ENCODE results near the gene PPP2R2B. TPM values are rescaled to one million over a fixed set of nuclear protein-coding genes. Genes with fewer than 3 reads are reported as not detected.

PPP2R2B gene
- total RNA-seq, 2 donors from 2014 or later = 0.35 to 0.93 TPM

GRCh38 chr5:146584750-146585149, 293.8 kb downstream of the PPP2R2B start:
- H3K27ac ChIP-seq = no peak overlapping the region
- H3K9ac ChIP-seq (ENCODE audit: low read depth in 2 of 2, low read length in 2 of 2) = no peak overlapping the region
- intact Hi-C loops (cut with DNase I) = no loop called here
- no peaks in the 10 kb centered on the region for H3K4me1 ChIP-seq
- no peaks in the 10 kb centered on the region for H3K27me3 ChIP-seq
- TF ChIP-seq CTCF (IDR thresholded peaks at IDR 0.05) = no peak
- H3K4me3 ChIP-seq = no peak overlapping the region
- DNase-seq = no peak
- no peaks in the 10 kb centered on the region for H3K36me3 ChIP-seq
- H3K9me3 ChIP-seq = no peaks in the 10 kb centered on the region

- no peak overlapping the region for H3K4me3 ChIP-seq
Observed at GRCh38 chr5:146582051-146582596, 296.4 kb downstream of the PPP2R2B start.

GRCh38 chr5:146580237-146580636, 298.3 kb downstream of the PPP2R2B start:
- DNase-seq = no peak
- Histone ChIP-seq H3K36me3 (no peaks in the 10 kb centered on the region), H3K4me3 (no peak overlapping the region), H3K9ac (ENCODE audit: low read depth in 2 of 2, low read length in 2 of 2) (no peak overlapping the region), H3K27ac (no peak overlapping the region), H3K4me1 (no peaks in the 10 kb centered on the region), H3K9me3 (no peaks in the 10 kb centered on the region), H3K27me3 (no peaks in the 10 kb centered on the region)
- TF ChIP-seq CTCF (IDR thresholded peaks at IDR 0.05) = no peak
- intact Hi-C loops (cut with DNase I) = no loop called here

More at GRCh38 chr5:146582051-146582596, 296.4 kb downstream of the PPP2R2B start:
- TF ChIP-seq CTCF (IDR thresholded peaks at IDR 0.05) = no peak
- Histone ChIP-seq H3K27ac (no peak overlapping the region), H3K4me1 (no peaks in the 10 kb centered on the region), H3K27me3 (no peaks in the 10 kb centered on the region), H3K36me3 (no peaks in the 10 kb centered on the region), H3K9ac (ENCODE audit: low read depth in 2 of 2, low read length in 2 of 2) (no peak overlapping the region), H3K9me3 (no peaks in the 10 kb centered on the region)
- intact Hi-C loops (cut with DNase I) = no loop called here
- DNase-seq = no peak

GRCh38 chr5:146574713-146575112, 303.8 kb downstream of the PPP2R2B start:
- H3K27ac ChIP-seq = no peak overlapping the region
- no peaks in the 10 kb centered on the region for H3K27me3 ChIP-seq
- no peak overlapping the region for H3K9ac ChIP-seq (ENCODE audit: low read depth in 2 of 2, low read length in 2 of 2)
- TF ChIP-seq CTCF (IDR thresholded peaks at IDR 0.05) = no peak
- no peaks in the 10 kb centered on the region for H3K9me3 ChIP-seq
- no peak overlapping the region for H3K4me3 ChIP-seq
- intact Hi-C loops (cut with DNase I) = no loop called here
- no peaks in the 10 kb centered on the region for H3K36me3 ChIP-seq
- H3K4me1 ChIP-seq = no peaks in the 10 kb centered on the region
- no peak for DNase-seq

- Histone ChIP-seq H3K27ac (no peak overlapping the region), H3K9me3 (no peaks in the 10 kb centered on the region), H3K27me3 (no peaks in the 10 kb centered on the region), H3K4me1 (no peaks in the 10 kb centered on the region), H3K9ac (ENCODE audit: low read depth in 2 of 2, low read length in 2 of 2) (no peak overlapping the region), H3K4me3 (no peak overlapping the region), H3K36me3 (no peaks in the 10 kb centered on the region)
- intact Hi-C loops (cut with DNase I) = no loop called here
- TF ChIP-seq CTCF (IDR thresholded peaks at IDR 0.05) = no peak
- DNase-seq = no peak
Observed at GRCh38 chr5:146568161-146568560, 310.4 kb downstream of the PPP2R2B start.

Measured in colonic mucosa (tissue), 4 donors.